Diencephalon (tissue), 1 donor: Measurements from ENCODE around the gene TMEM101. TPM values are rescaled to one million over a fixed set of nuclear protein-coding genes. Genes with fewer than 3 reads are reported as not detected.

Source experiments
- small RNA-seq: library from RNA; depleted of rRNA; stranded (forward); fragments of <200 nt; gene quantifications from one replicate; pipeline ENCODE3, GENCODE V24; 2014
- total RNA-seq: library from RNA; depleted of rRNA; stranded (reverse); fragments of >200 nt; gene quantifications from one replicate; pipeline ENCODE4 v1.2.3, GENCODE V29; 2014

Gene TMEM101
- total RNA-seq = 28.8 TPM

GRCh38 chr17:44014437-44015172 is at the start of gene TMEM101:
Gene TMEM101, minus strand, starts transcription at chr17:44014963. Its CDS starts 11 bp downstream, at chr17:44014952.

DNA sequence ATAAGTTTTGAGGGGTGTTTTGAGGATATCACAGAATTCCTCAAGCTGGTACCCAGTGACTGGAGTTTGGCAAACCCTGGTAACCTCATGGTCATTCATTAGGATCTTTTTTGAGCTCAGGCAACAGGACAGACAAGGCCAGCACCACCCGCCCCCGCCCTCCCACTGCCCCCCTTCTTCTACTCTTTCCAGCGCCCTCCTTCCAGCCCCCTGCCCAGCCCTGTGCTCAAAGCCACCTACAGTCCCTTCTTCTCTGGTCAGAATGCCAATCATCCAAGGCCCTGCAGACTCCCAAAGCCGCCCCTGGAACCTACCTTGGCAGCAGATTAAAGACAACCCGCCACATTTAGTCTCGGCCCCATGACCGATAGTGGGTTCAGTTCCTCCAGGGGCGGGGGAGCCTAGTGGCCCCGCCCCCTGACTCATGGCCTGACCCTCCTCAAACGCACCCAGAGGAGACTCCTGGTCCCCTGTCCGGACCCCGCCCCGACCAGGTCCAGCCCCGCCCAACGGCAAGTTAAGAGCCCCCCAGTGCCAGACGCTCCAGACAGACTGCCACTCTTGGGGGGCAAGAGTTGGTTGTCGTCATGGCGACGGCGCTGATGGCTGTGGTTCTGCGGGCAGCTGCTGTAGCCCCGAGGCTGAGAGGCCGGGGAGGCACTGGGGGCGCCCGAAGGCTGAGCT is 10.5 kb downstream of the TMEM101 start, which contains the start of gene NAGS:
Gene NAGS (plus strand): TSS at position 546 of the 684 bp plus-strand sequence. CDS start 42 bp downstream, at position 588.

Small RNA genes lying within 50 kb of the gene (small RNA-seq; reads per million reads assigned to genes)
- not detected for gene RF00012

Other genes starting within 250 kb of the TMEM101 start
- 42.2 TPM for gene DUSP3, start 236.0 kb downstream of the TMEM101 start, total RNA-seq
- not detected for gene CFAP97D1, start 234.5 kb downstream of the TMEM101 start, total RNA-seq
- gene MPP3, start 181.8 kb downstream of the TMEM101 start, total RNA-seq = 29.8 TPM
- not detected for gene CD300LG, start 167.8 kb downstream of the TMEM101 start, total RNA-seq
- 35.8 TPM for gene MPP2, start 107.4 kb downstream of the TMEM101 start, total RNA-seq
- gene PPY, start 72.5 kb downstream of the TMEM101 start, total RNA-seq = not detected
- not detected for gene PYY, start 61.0 kb downstream of the TMEM101 start, total RNA-seq
- 4.8 TPM for gene NAGS, start 10.3 kb downstream of the TMEM101 start, total RNA-seq
- gene LSM12, start 51.7 kb upstream of the TMEM101 start, total RNA-seq = 36.7 TPM
- 24.7 TPM for gene G6PC3, start 55.8 kb upstream of the TMEM101 start, total RNA-seq
- gene HDAC5, start 108.7 kb upstream of the TMEM101 start, total RNA-seq = 82.4 TPM
- 1.8 TPM for gene HROB, start 127.0 kb upstream of the TMEM101 start, total RNA-seq
- not detected for gene ASB16, start 155.7 kb upstream of the TMEM101 start, total RNA-seq
- gene TMUB2, start 172.0 kb upstream of the TMEM101 start, total RNA-seq = 32.1 TPM
- gene ATXN7L3, start 184.9 kb upstream of the TMEM101 start, total RNA-seq = 80.3 TPM
- 72.7 TPM for gene UBTF, start 204.7 kb upstream of the TMEM101 start, total RNA-seq